ENCODE results near the gene NUP188. TPM values are rescaled to one million over a fixed set of nuclear protein-coding genes. Genes with fewer than 3 reads are reported as not detected.

Gene NUP188
- polyA plus RNA-seq, 1 donor from 2014 or later: 24.0 TPM

DNA sequence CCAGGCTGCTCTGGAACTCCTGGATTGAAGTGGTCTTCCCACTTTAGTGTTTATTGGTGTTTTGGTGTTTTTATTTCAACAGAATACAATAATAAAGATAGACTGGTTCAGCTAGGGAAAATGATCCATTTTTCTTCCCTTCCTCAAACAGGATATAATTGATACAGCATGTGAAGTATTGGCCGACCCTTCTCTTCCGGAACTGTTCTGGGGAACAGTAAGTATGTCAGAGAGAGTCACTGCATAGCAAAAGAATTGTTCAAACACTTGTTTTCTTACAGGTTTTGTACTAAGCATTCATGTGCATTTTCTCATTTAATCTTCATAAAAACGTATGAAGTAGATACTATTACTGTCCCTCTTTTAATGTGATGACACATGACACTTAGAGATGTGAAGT is 31.6 kb downstream of the NUP188 start:
- H3K9me3 ChIP-seq (ENCODE audit: low read length): no peaks in the 10 kb centered on the region
- no peaks in the 10 kb centered on the region for H3K27me3 ChIP-seq (ENCODE audit: insufficient read depth, low read depth, low read length)
- no peaks in the 10 kb centered on the region for H3K9me2 ChIP-seq (ENCODE audit: insufficient read depth, low read length)
- no peak for TF ChIP-seq RAD21 (conservative IDR thresholded peaks at IDR 0.05)
- TF ChIP-seq POLR2AphosphoS5 (IDR thresholded peaks at IDR 0.05): no peak
- TF ChIP-seq, protein P1, sequence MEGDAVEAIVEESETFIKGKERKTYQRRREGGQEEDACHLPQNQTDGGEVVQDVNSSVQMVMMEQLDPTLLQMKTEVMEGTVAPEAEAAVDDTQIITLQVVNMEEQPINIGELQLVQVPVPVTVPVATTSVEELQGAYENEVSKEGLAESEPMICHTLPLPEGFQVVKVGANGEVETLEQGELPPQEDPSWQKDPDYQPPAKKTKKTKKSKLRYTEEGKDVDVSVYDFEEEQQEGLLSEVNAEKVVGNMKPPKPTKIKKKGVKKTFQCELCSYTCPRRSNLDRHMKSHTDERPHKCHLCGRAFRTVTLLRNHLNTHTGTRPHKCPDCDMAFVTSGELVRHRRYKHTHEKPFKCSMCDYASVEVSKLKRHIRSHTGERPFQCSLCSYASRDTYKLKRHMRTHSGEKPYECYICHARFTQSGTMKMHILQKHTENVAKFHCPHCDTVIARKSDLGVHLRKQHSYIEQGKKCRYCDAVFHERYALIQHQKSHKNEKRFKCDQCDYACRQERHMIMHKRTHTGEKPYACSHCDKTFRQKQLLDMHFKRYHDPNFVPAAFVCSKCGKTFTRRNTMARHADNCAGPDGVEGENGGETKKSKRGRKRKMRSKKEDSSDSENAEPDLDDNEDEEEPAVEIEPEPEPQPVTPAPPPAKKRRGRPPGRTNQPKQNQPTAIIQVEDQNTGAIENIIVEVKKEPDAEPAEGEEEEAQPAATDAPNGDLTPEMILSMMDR (IDR thresholded peaks at IDR 0.05; ENCODE audit: poor library complexity, severe bottlenecking): no peak
- no peak for TF ChIP-seq EZH2 (IDR thresholded peaks at IDR 0.05; ENCODE audit: borderline replicate concordance, insufficient read depth, low read length, poor library complexity, severe bottlenecking)
- TF ChIP-seq TAF1 (IDR thresholded peaks at IDR 0.05; ENCODE audit: low read depth): no peak
- no peaks in the 10 kb centered on the region for H3K36me3 ChIP-seq (ENCODE audit: insufficient read depth, low read length)
- no peaks in the 10 kb centered on the region for H4K20me1 ChIP-seq (ENCODE audit: insufficient read depth)
- H3K79me2 ChIP-seq (replicated peaks; ENCODE audit: insufficient read depth, low read length): no peaks in the 10 kb centered on the region
- H3F3A ChIP-seq (ENCODE audit: insufficient read depth, low read length, poor library complexity, severe bottlenecking): no peaks in the 10 kb centered on the region
- no peak overlapping the region for H3K9ac ChIP-seq (ENCODE audit: low read length)
- H2AFZ ChIP-seq (ENCODE audit: low read depth, low read length): no peak overlapping the region
- H3K27ac ChIP-seq (ENCODE audit: low read length): no peak overlapping the region
- H3K4me2 ChIP-seq (ENCODE audit: low read length): no peak overlapping the region
- H3K4me3 ChIP-seq (ENCODE audit: low read length): no peak overlapping the region

DNA sequence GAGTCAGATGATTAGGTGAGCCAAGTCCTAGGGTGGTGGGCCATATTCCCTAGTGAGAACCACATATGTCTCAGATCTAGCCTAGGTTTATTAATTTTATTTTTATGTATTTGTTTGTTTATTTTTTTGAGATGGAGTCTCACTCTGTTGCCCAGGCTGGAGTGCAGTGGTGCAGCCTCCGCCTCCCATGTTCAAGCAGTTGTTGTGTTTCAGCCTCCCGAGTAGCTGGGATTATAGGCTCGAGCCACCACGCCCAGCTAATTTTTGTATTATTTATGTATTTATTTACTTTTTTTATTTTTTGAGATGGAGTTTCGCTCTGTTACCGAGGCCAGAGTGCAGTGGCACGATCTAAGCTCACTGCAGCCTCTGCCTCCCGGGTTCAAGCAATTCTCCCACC is 36.0 kb downstream of the NUP188 start:
- H3K9me3 ChIP-seq (ENCODE audit: low read length): no peaks in the 10 kb centered on the region
- no peak overlapping the region for H3K9ac ChIP-seq (ENCODE audit: low read length)
- H3K4me3 ChIP-seq (ENCODE audit: low read length): no peak overlapping the region
- H3K36me3 ChIP-seq (ENCODE audit: insufficient read depth, low read length): no peaks in the 10 kb centered on the region
- H3K79me2 ChIP-seq (replicated peaks; ENCODE audit: insufficient read depth, low read length): no peaks in the 10 kb centered on the region
- H3K27ac ChIP-seq (ENCODE audit: low read length): no peak overlapping the region
- H4K20me1 ChIP-seq (ENCODE audit: insufficient read depth): no peaks in the 10 kb centered on the region
- H3K27me3 ChIP-seq (ENCODE audit: insufficient read depth, low read depth, low read length): no peaks in the 10 kb centered on the region
- H3K4me2 ChIP-seq (ENCODE audit: low read length): no peak overlapping the region
- no peak overlapping the region for H2AFZ ChIP-seq (ENCODE audit: low read depth, low read length)
- no peaks in the 10 kb centered on the region for H3K9me2 ChIP-seq (ENCODE audit: insufficient read depth, low read length)
- H3F3A ChIP-seq (ENCODE audit: insufficient read depth, low read length, poor library complexity, severe bottlenecking): no peaks in the 10 kb centered on the region
- no peak for TF ChIP-seq EP300 (conservative IDR thresholded peaks at IDR 0.05; ENCODE audit: poor library complexity, severe bottlenecking)
- TF ChIP-seq, protein P2, sequence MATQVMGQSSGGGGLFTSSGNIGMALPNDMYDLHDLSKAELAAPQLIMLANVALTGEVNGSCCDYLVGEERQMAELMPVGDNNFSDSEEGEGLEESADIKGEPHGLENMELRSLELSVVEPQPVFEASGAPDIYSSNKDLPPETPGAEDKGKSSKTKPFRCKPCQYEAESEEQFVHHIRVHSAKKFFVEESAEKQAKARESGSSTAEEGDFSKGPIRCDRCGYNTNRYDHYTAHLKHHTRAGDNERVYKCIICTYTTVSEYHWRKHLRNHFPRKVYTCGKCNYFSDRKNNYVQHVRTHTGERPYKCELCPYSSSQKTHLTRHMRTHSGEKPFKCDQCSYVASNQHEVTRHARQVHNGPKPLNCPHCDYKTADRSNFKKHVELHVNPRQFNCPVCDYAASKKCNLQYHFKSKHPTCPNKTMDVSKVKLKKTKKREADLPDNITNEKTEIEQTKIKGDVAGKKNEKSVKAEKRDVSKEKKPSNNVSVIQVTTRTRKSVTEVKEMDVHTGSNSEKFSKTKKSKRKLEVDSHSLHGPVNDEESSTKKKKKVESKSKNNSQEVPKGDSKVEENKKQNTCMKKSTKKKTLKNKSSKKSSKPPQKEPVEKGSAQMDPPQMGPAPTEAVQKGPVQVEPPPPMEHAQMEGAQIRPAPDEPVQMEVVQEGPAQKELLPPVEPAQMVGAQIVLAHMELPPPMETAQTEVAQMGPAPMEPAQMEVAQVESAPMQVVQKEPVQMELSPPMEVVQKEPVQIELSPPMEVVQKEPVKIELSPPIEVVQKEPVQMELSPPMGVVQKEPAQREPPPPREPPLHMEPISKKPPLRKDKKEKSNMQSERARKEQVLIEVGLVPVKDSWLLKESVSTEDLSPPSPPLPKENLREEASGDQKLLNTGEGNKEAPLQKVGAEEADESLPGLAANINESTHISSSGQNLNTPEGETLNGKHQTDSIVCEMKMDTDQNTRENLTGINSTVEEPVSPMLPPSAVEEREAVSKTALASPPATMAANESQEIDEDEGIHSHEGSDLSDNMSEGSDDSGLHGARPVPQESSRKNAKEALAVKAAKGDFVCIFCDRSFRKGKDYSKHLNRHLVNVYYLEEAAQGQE (IDR thresholded peaks at IDR 0.05; ENCODE audit: borderline replicate concordance): no peak
- TF ChIP-seq EZH2 (IDR thresholded peaks at IDR 0.05; ENCODE audit: borderline replicate concordance, insufficient read depth, low read length, poor library complexity, severe bottlenecking): no peak
- no peak for TF ChIP-seq MXI1 (conservative IDR thresholded peaks at IDR 0.05; ENCODE audit: poor library complexity, severe bottlenecking)
- TF ChIP-seq TAF1 (IDR thresholded peaks at IDR 0.05; ENCODE audit: low read depth): no peak
- no peak for TF ChIP-seq SMC3 (conservative IDR thresholded peaks at IDR 0.05; ENCODE audit: poor library complexity)
- TF ChIP-seq, protein P1 (IDR thresholded peaks at IDR 0.05; ENCODE audit: poor library complexity, severe bottlenecking): no peak
- TF ChIP-seq POLR2AphosphoS5 (IDR thresholded peaks at IDR 0.05): no peak
- TF ChIP-seq RAD21 (conservative IDR thresholded peaks at IDR 0.05): no peak
